Mesothelial cell of epicardium (in vitro differentiated cells): ENCODE measurements around the gene SPOP. TPM values are rescaled to one million over a fixed set of nuclear protein-coding genes. Genes with fewer than 3 reads are reported as not detected.
A peak's percentile ranks its signal among the peaks of the same experiment; 100 is the strongest.

ENCODE experiments used
- DNase-seq, 2 experiments: peaks; one replicate each; pipeline ENCODE4 v3.0.0; 2021; ENCODE audit warnings: low spot score in 2 of 2; ENCODE audit not compliant: unreplicated experiment in 2 of 2
- H3K27ac Mint-ChIP-seq: 2 replicates; pipeline ENCODE4 v1.8.0; 2021; ENCODE audit warnings: mixed read lengths
- H3K27me3 Mint-ChIP-seq: 2 replicates; pipeline ENCODE4 v1.8.0; 2021; ENCODE audit warnings: low read depth, mixed read lengths
- H3K36me3 Mint-ChIP-seq: 2 replicates; pipeline ENCODE4 v1.8.0; 2021; ENCODE audit warnings: mixed read lengths
- H3K4me1 Mint-ChIP-seq: 2 replicates; pipeline ENCODE4 v1.8.0; 2021; ENCODE audit warnings: mixed read lengths
- H3K4me3 Mint-ChIP-seq: 2 replicates; pipeline ENCODE4 v1.8.0; 2021; ENCODE audit warnings: mild to moderate bottlenecking, moderate library complexity, mixed read lengths
- H3K9me3 Mint-ChIP-seq: 2 replicates; pipeline ENCODE4 v1.8.0; 2021; ENCODE audit warnings: mixed read lengths
- CTCF ChIP-seq: fragments of 200-600 bp; sonication (generic); IDR thresholded peaks from one replicate; pipeline ENCODE4 v1.5.0; 2021; ENCODE audit warnings: antibody characterized with exemption; ENCODE audit not compliant: unreplicated experiment
- total RNA-seq: library from RNA; stranded (reverse); gene quantifications from 3 replicates; pipeline ENCODE4 v1.2.1, GENCODE V29; 2021

SPOP gene
- total RNA-seq, 1 donor from 2014 or later, result 62.8 TPM

- peak; percentile 100 for TF ChIP-seq CTCF
- Mint-ChIP-seq H3K4me1 (no peaks in the 10 kb centered on the region), H3K9me3 (no peaks in the 10 kb centered on the region), H3K36me3 (no peaks in the 10 kb centered on the region), H3K27me3 (peaks cover 65% of the 10 kb centered on the region), H3K4me3 (peak overlapping the region; percentile 58), H3K27ac (no peak overlapping the region)
- peak; percentile 77 to 95 for DNase-seq
These were observed 109.8 kb downstream of the SPOP start for GRCh38 chr17:49567871-49568694.

- H3K27ac Mint-ChIP-seq, result no peak overlapping the region
- peaks cover 60% of the 10 kb centered on the region for H3K27me3 Mint-ChIP-seq
- H3K4me1 Mint-ChIP-seq, result no peaks in the 10 kb centered on the region
- DNase-seq, result no peak
- no peak for TF ChIP-seq CTCF
- no peaks in the 10 kb centered on the region for H3K9me3 Mint-ChIP-seq
- H3K4me3 Mint-ChIP-seq, result no peak overlapping the region
- no peaks in the 10 kb centered on the region for H3K36me3 Mint-ChIP-seq
These were observed 110.8 kb downstream of the SPOP start for GRCh38 chr17:49567104-49567521.

- TF ChIP-seq CTCF, result no peak
- Mint-ChIP-seq H3K9me3 (no peaks in the 10 kb centered on the region), H3K4me1 (no peaks in the 10 kb centered on the region), H3K36me3 (no peaks in the 10 kb centered on the region), H3K27me3 (peaks cover 57% of the 10 kb centered on the region), H3K27ac (no peak overlapping the region), H3K4me3 (no peak overlapping the region)
- DNase-seq, result no peak
These were observed 111.2 kb downstream of the SPOP start for GRCh38 chr17:49566668-49567071.

DNA sequence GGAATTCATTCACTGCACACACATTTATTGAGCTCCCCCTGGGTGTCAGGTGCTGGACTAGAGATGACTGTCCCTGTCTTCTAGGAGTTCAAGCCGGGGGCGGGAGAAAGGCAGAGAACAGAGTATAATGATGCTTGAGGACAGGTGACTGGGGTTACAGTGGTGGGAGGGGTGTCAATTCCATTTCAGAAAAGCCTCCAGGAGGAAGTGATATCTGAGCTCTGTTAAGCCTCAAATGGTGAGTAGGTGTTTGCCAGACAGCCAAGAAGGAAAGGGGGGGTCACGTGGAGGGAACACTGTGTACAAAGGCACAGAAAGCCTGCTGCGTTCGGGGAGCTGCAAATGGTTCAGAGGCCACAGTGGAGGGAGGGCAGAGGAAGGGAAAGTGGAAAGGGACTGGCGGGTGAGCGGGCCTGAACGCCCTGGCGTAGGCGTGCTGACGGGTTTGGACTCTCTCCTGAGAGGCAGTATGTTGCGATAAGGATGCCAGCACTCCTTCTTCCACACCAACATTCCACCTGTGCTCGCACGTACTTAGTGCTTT lies 111.9 kb downstream of the SPOP start:
- no peaks in the 10 kb centered on the region for H3K36me3 Mint-ChIP-seq
- no peak overlapping the region for H3K27ac Mint-ChIP-seq
- no peak for DNase-seq
- H3K4me1 Mint-ChIP-seq, result no peaks in the 10 kb centered on the region
- H3K27me3 Mint-ChIP-seq, result peaks cover 51% of the 10 kb centered on the region
- no peak for TF ChIP-seq CTCF
- no peaks in the 10 kb centered on the region for H3K9me3 Mint-ChIP-seq
- no peak overlapping the region for H3K4me3 Mint-ChIP-seq

DNA sequence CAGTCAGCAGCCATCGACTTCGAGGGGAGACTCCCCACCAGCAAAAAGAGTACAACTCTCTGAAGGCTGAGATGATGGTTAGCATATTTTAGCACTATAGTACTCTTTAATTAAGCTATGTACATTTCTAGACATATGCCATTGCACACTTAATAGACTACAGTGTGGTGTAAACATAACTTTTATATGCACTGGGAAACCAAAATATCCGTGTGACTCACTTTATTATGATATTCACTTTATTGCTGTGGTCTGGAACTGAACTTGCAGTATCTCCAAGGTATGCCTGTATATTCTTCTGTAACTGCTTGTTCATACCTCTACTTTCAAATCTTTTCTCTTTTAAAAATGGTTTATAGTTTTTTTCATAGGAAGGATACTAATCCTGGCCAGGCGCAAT lies 113.3 kb downstream of the SPOP start:
- DNase-seq, result no peak
- TF ChIP-seq CTCF, result no peak
- Mint-ChIP-seq H3K4me1 (no peaks in the 10 kb centered on the region), H3K36me3 (no peaks in the 10 kb centered on the region), H3K9me3 (no peaks in the 10 kb centered on the region), H3K27ac (no peak overlapping the region), H3K4me3 (no peak overlapping the region), H3K27me3 (peaks cover 44% of the 10 kb centered on the region)
